CD4-positive, alpha-beta T cell treated with Interleukin-6 at 100 ng/mL for 8 hours (primary cell): Measurements from ENCODE around the gene NHSL2.

Experiments used
- DNase-seq: peaks from one replicate; pipeline ENCODE4 v3.0.0-alpha.2; 2020; ENCODE audit warnings: mixed read lengths, low spot score

Gene NHSL2

GRCh38 chrX:72110051-72110875, 199.6 kb downstream of the NHSL2 start:
- no peak for DNase-seq

GRCh38 chrX:72110876-72111708, 200.4 kb downstream of the NHSL2 start:
- no peak for DNase-seq

GRCh38 chrX:72113461-72113860, 202.8 kb downstream of the NHSL2 start:
- no peak for DNase-seq

DNA sequence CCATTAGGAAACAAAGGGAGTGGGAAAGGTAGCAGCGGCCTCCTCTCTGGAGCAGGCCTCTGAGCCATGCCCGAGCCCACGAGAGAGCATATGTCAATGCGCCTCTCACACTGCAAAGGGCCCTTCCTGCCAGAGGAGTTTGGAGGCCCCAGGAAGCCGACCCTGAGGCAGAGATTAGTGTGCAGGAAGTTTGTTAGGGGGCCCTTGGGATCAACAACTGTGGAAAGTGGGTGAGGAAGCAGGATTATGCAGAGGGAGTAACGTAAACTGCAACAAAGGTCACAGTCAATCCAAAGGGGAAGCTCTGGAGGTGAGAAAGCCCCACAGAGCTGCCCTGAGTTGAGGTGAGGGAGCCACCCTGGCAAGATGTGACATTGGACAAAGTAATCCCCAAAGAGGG, 203.7 kb downstream of the NHSL2 start:
- no peak for DNase-seq

- DNase-seq, result no peak
Measured at GRCh38 chrX:72114807-72115206, 204.2 kb downstream of the NHSL2 start.

GRCh38 chrX:72115380-72115779, 204.7 kb downstream of the NHSL2 start:
- DNase-seq, result no peak

DNA sequence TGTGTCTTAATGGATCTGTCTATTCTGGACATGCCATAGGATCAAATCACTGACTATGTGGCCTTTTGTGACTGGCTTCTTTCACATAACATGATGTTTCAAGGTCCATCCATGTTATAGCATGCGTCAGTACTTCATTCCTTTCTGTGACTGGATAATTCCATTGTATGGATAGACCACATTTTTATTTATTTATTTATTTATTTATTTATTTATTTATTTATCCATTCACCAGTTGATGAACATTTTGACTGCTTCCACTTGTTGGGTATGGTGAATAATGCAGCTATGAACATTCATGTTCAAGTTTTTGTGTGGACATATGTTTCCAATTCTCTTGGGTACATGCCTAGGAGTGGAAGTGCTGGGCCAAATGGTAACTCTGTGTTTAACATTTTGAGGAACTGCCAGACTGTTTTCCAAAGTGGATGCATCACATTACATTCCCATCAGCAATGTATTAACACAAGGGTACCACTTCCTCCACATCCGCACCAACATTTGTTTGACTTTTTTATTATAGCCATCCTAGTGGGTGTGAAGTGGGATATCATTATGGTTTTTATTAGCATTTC, 207.1 kb downstream of the NHSL2 start:
- DNase-seq, result no peak

- DNase-seq, result no peak
Measured at GRCh38 chrX:72120837-72121236, 210.2 kb downstream of the NHSL2 start.

DNA sequence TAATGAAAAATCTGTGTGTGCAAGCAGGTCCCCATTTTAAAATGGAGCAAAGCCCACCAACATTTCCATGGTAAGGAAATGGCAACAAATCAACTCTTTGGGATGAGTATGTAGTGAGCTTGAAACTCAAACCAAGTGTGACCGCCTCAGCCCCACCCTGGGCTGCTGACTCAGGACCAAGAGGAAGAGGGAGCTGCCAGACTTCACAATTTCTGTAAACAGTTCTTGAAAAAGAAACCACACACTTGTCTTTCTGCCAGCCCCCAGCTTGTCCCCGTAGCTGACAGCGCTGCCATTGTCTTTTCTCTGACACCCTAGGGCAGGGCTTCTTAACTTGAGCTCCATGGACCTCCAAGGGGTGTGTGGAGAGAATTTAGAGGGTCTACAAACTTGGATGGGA, 210.7 kb downstream of the NHSL2 start:
- peak; percentile 65 for DNase-seq

DNA sequence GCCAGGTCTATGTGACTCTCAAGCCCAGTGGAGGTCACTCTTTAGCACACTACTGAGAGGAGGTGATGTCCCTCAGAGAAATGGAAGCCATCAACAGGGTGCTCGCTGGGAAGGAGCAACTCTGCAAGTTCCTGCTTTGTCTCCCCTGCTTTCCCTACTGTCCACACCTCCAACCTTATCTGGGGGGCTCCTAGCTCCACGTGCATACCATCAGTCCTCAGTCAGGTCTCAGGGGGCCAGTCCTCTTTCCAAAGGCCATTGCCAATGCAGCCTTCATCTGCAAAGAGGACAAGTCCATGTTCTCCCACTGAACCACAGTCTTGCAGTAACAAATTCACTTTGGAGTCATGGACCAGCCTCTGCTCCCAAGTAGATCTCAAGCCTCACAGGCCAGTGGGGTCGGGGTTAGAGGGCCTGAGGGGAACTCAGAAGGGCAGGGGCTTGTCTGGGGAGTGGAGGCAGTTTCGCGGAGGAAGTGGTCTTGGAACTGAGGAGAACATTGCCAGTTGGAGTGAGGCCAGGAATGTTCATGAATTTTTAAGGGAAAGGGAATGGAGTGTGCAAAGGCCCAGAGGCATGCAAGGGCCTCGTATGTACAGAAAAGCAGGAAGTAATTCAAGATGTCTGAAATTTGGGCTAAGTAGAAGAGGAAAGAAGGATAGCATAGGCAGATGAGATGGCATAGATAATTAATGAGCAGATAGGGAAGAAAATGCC, 212.1 kb downstream of the NHSL2 start:
- no peak for DNase-seq

DNA sequence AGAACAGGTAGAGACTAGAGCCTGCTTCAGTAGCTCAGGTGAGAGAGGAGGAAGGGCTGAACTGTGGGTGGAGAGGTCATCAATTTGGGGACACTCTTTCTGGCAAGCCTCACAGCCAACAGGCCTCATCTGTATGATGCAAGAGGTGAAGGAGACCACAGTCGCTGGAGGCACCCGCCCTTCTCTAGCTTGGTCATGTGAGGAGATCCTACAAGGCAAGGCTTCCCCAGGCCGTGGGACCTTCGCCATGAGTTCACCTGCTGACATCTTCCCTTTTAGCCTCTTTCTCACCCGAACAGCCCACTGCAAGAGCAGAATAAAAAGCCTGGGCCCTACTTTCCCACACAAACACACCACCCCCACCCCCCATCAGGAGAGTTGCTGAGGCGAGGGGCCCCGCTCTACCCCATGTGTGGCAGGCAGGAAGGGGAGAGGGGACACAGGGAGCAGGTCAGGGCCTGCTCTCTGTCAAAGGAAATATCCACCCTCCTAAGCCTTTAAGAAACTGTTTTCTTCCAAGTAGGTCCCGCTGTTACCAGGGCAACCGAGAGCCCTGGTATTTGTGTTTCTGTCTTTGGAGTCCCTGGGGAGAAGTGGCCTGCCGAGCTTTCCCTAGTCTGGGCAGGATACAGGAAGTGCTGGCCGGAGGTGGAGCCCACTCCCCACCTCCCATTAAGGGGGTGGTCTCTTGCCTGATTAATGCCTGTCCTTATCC, 213.0 kb downstream of the NHSL2 start:
- no peak for DNase-seq

DNA sequence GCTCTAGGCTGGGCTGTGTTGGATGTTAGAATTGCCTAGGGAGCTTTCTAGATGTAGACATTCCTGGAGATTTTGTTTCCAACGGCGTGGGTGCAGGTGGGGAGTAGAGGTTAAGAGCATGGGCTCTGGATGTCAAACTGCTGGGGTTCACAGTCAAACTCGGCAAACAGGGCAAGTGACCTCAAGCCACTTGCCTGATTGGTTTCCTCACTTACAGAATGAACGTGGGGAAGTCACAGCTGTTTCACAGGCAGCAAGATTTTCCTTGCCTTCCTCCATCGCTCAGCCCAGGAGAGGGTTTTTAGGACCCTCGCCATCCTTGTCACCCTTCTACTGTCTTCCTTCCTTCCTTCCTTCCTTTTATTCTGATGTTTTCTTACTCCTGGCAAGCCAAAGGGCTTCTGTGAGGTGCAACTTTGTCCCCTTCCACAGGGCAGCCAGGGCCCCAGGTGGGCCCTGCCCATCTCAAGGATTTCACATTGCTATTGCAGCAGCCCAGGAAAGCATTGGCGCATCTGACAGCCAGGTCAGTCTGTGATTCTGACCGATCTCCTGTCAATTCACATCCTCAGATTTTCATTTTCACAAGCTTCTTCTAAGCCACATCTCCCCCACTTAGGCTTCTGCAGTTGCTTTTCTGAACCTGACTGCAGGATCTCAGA, 214.0 kb downstream of the NHSL2 start:
- DNase-seq, result no peak

- no peak for DNase-seq
Measured at GRCh38 chrX:72125331-72126047, 214.8 kb downstream of the NHSL2 start.

DNA sequence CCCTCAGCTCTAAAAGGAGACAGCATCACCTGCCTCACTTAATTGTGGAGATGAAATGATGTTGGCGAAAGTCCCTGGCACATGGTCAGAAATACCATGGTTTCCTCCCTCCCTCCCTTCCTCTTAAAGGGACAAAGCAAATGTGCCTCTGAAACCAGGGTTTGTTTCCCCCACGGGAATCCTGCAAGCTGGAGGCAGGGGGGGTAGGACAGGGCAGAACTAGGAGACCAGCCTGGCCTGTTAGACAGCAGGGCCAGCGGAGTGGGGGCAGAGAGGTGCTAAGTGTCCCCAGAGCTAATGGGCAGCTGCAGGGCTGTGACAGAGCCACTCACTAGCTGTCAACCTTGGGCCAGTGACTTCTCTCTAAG, 215.4 kb downstream of the NHSL2 start:
- DNase-seq, result no peak

DNA sequence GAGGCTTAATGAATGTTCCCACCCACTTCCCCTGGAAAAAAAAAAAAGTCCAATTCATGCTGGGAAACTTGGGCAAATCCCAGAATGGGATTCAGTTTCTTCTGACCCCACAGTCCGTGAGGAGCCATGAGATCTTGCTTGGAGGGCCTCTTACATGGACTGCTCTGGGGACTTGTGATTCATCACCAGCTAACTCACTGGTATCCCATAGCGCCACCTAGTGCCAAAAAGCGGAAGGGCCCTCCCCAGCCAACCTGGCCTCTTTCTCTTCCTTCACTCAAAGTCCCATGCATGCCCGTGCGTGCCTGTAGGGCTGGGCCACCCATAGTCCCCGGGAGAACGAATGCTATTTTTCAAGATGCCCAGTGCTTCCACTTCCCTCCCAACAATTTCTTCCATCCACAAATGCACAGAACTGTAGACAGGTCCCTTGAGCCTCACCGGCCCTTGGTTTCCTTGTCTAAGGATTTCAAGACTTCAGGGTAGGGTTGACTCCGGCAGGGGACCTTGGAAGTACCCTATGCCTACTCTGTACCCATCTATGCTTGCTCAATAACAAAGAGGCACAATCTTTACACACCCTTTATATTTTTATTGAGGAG, 216.0 kb downstream of the NHSL2 start:
- DNase-seq, result peak; percentile 80

DNA sequence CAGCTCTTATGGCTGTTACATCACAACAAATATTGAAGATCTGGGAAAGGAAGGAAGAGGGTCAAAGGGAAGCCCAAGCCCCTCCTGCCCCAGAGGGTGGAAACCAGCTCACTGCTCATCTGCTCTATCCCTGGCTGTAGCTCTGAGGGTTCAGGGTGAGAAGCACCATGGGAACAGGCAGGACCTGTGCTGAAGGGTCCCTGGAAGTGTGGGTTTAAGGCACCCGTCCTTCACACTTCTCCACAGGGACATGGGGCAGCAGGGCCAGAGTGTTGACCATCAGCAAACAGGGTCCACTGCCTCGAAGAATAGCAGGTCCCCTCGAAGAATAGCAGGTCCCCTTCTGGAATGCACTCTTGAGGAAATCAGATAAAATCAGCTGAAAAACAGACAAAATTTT, 216.7 kb downstream of the NHSL2 start:
- DNase-seq, result no peak

DNA sequence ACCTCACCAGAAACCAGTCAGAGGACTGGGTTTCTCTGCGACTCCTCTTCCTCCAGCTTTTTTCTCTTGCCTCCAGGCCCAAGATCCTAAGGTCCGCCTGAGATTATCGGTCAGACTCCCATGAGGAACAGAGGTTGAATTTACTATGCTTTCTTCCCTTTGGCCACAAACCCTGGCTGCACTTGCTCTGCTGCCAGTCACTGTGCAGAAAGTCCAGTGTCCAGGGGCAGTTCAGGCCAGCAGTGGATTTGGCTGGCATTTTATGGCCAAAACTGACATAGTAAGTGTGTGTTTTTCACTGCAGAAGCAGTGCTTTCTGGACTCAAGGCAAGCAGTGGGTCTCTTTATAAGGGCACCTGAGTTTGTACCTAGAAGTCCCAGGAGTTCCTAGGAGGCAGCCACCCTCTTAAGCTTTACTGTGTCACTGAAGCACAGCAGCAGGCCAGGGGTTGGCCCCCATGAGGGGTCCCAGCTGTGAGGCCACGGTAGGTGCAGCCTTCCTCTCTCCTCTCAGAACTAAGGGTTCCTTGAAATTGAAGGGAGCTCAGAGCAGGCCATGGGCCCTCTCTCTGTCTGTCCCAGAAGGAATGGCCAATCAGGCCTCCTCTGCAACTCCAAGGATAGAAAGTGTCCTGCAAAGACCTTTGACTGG, 217.7 kb downstream of the NHSL2 start:
- DNase-seq, result no peak

GRCh38 chrX:72128881-72129280, 218.2 kb downstream of the NHSL2 start:
- no peak for DNase-seq

GRCh38 chrX:72129661-72130060, 219.0 kb downstream of the NHSL2 start:
- DNase-seq, result no peak
